Parathyroid adenoma (tissue), 2 donors: ENCODE data around the gene PCDH9.

Experiments used
- H2AFZ ChIP-seq: fragments of 300-600 bp; sonication (generic); one replicate; pipeline ENCODE4 v1.7.0; 2017; ENCODE audit warnings: antibody characterized with exemption, mild to moderate bottlenecking
- H3K27ac ChIP-seq: fragments of 300-600 bp; sonication (generic); one replicate; pipeline ENCODE4 v1.7.0; 2017
- H3K27me3 ChIP-seq: fragments of 300-600 bp; sonication (generic); one replicate; pipeline ENCODE4 v1.7.0; 2017; ENCODE audit warnings: low read length; ENCODE audit not compliant: control insufficient read depth, insufficient read depth
- H3K36me3 ChIP-seq: fragments of 300-600 bp; sonication (generic); one replicate; pipeline ENCODE4 v1.7.0; 2017; ENCODE audit warnings: low read length; ENCODE audit not compliant: control insufficient read depth, insufficient read depth
- H3K4me1 ChIP-seq: fragments of 300-600 bp; sonication (generic); one replicate; pipeline ENCODE4 v1.7.0; 2017; ENCODE audit warnings: control low read depth
- H3K4me2 ChIP-seq: fragments of 300-600 bp; sonication (generic); one replicate; pipeline ENCODE4 v1.7.0; 2017; ENCODE audit warnings: low read length
- H3K4me3 ChIP-seq: fragments of 300-600 bp; sonication (generic); one replicate; pipeline ENCODE4 v1.7.0; 2017; ENCODE audit warnings: low read depth, low read length
- H3K79me2 ChIP-seq: fragments of 300-600 bp; sonication (generic); one replicate; pipeline ENCODE4 v1.7.0; 2017; ENCODE audit warnings: control low read depth
- H3K9ac ChIP-seq: fragments of 300-600 bp; sonication (generic); one replicate; pipeline ENCODE4 v1.7.0; 2017; ENCODE audit warnings: mild to moderate bottlenecking
- H3K9me3 ChIP-seq: fragments of 300-600 bp; sonication (generic); one replicate; pipeline ENCODE4 v1.7.0; 2017; ENCODE audit warnings: low read length; ENCODE audit not compliant: control insufficient read depth
- CTCF ChIP-seq: fragments of 300-600 bp; sonication (generic); IDR thresholded peaks from one replicate; pipeline ENCODE4 v1.7.0; 2017; ENCODE audit warnings: antibody characterized with exemption, mild to moderate bottlenecking
- donor health status: primary hyperparathyroidism.

PCDH9 gene

GRCh38 chr13:66962953-66963352 lies 267.2 kb downstream of the PCDH9 start:
- H3K4me3 ChIP-seq = no peak overlapping the region
- H3K9ac ChIP-seq = no peak overlapping the region
- H3K9me3 ChIP-seq = no peaks in the 10 kb centered on the region
- no peak for TF ChIP-seq CTCF
- H3K4me2 ChIP-seq = no peak overlapping the region
- no peaks in the 10 kb centered on the region for H3K36me3 ChIP-seq
- no peak overlapping the region for H3K27ac ChIP-seq
- H3K4me1 ChIP-seq = no peaks in the 10 kb centered on the region
- no peaks in the 10 kb centered on the region for H3K79me2 ChIP-seq
- no peaks in the 10 kb centered on the region for H3K27me3 ChIP-seq
- H2AFZ ChIP-seq = no peak overlapping the region

GRCh38 chr13:66958611-66959010 lies 271.5 kb downstream of the PCDH9 start:
- Histone ChIP-seq H3K27ac (no peak overlapping the region), H3K4me1 (no peaks in the 10 kb centered on the region), H3K9me3 (no peaks in the 10 kb centered on the region), H3K4me2 (no peak overlapping the region), H3K9ac (no peak overlapping the region), H3K4me3 (no peak overlapping the region), H3K79me2 (no peaks in the 10 kb centered on the region), H2AFZ (no peak overlapping the region), H3K36me3 (no peaks in the 10 kb centered on the region), H3K27me3 (no peaks in the 10 kb centered on the region)
- TF ChIP-seq CTCF = no peak

- Histone ChIP-seq H3K4me3 (no peak overlapping the region), H3K79me2 (no peaks in the 10 kb centered on the region), H3K9ac (no peak overlapping the region), H3K36me3 (no peaks in the 10 kb centered on the region), H3K27ac (no peak overlapping the region), H3K9me3 (no peaks in the 10 kb centered on the region), H3K4me2 (no peak overlapping the region), H3K27me3 (no peaks in the 10 kb centered on the region), H2AFZ (no peak overlapping the region), H3K4me1 (no peaks in the 10 kb centered on the region)
- TF ChIP-seq CTCF = no peak
Measured at GRCh38 chr13:66952507-66952906, 277.6 kb downstream of the PCDH9 start.

DNA sequence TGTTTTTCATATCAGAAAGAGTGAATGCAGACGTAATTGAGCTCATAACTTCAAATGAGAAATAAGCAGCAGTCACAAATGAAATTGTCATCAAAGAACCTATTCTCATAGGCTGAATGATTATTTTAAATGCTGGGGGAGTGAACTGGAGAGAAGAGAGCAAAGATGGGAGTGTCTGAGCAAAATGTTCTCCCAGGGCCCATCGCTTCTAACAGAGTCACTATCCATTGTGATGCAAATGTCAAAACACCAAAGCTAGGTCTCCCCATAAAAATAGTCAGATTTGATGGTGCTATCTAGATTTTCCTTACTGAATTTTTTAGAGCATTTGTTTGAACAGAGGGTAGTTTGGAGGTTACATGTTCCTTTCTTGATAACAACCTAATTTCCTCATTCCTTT lies 278.7 kb downstream of the PCDH9 start:
- no peak overlapping the region for H3K4me2 ChIP-seq
- no peak overlapping the region for H2AFZ ChIP-seq
- H3K4me3 ChIP-seq = no peak overlapping the region
- TF ChIP-seq CTCF = no peak
- no peak overlapping the region for H3K27ac ChIP-seq
- H3K4me1 ChIP-seq = no peaks in the 10 kb centered on the region
- H3K79me2 ChIP-seq = no peaks in the 10 kb centered on the region
- H3K27me3 ChIP-seq = no peaks in the 10 kb centered on the region
- no peak overlapping the region for H3K9ac ChIP-seq
- H3K36me3 ChIP-seq = no peaks in the 10 kb centered on the region
- no peaks in the 10 kb centered on the region for H3K9me3 ChIP-seq

DNA sequence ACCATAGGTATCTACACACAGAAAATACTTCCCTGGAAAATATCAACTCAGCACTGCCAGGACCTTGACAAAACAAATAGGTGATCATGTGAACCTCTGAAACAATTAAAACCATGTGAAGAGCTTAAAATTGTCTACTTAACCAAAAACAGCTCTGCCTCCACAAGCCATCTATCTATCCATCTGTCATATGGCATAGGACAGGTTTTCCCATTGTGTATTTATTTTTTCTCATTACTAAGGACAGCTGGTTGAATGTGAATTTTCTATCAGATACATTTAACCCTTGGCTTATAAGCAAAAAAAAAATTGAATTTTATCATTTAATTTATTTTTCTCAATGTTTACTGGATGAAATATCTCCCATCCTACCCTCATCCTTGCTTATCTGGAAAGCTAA lies 279.5 kb downstream of the PCDH9 start:
- Histone ChIP-seq H3K27me3 (no peaks in the 10 kb centered on the region), H3K4me3 (no peak overlapping the region), H3K27ac (no peak overlapping the region), H3K4me2 (no peak overlapping the region), H3K79me2 (no peaks in the 10 kb centered on the region), H3K4me1 (no peaks in the 10 kb centered on the region), H3K9ac (no peak overlapping the region), H3K9me3 (no peaks in the 10 kb centered on the region), H3K36me3 (no peaks in the 10 kb centered on the region), H2AFZ (no peak overlapping the region)
- TF ChIP-seq CTCF = no peak
